ENCODE data around the gene SIT1.

The SIT1 gene

GRCh38 chr9:35688558-35689541 is 38.1 kb upstream of the SIT1 start (continued):
- TF ChIP-seq INSM2 (tag by site-specific recombination; IDR thresholded peaks at IDR 0.05) (peak; percentile 64), ZBTB26 (tag by site-specific recombination; optimal IDR thresholded peaks at IDR 0.05) (no peak), TRIM28 (IDR thresholded peaks at IDR 0.05; ENCODE audit: borderline replicate concordance, low read length) (no peak), PRDM1 (tag by site-specific recombination; IDR thresholded peaks at IDR 0.05) (no peak), GFI1B (tag by site-specific recombination; IDR thresholded peaks at IDR 0.05) (0 out of 2 replicates have a peak, but pooled peaks have one; percentile 29), MYNN (tag by site-specific recombination; IDR thresholded peaks at IDR 0.05; ENCODE audit: borderline replicate concordance) (no peak), OSR2 (tag by site-specific recombination; IDR thresholded peaks at IDR 0.05) (0 out of 2 replicates have a peak, but pooled peaks have one; percentile 10), SP2 (tag by site-specific recombination; IDR thresholded peaks at IDR 0.05) (0 out of 2 replicates have a peak, but pooled peaks have one; percentile 21)

- CTCF ChIA-PET, result interaction anchor here (0.6 to 2.4 kb wide), 7 partner anchors 8 to 42 kb away, joined by 3 to 23 read pairs (median 5); partner anchors contain the start of genes ARHGEF39 and CCDC107
- Histone ChIP-seq H3K27ac (ENCODE audit: extremely low read depth, low read depth, low read length) (no peak overlapping the region), H3K36me3 (ENCODE audit: control insufficient read depth in 2 of 2, insufficient read depth in 1 of 2, low read length in 2 of 2) (peaks cover 0 to 26% of the 10 kb centered on the region in 2 experiments; a peak in 1 of 3 replicates), H3K9me3 (ENCODE audit: control insufficient read depth, insufficient read depth, low read depth, low read length) (no peaks in the 10 kb centered on the region), H3K4me1 (ENCODE audit: control insufficient read depth, insufficient read depth, low read length) (peaks cover 3% of the 10 kb centered on the region; the same call in 1 of the 2 replicates), H3K4me3 (ENCODE audit: low read depth, low read length) (no peak overlapping the region)
- TF ChIP-seq ZNF514 (tag by site-specific recombination; IDR thresholded peaks at IDR 0.05), result no peak
- TF ChIP-seq ZNF16 (tag by site-specific recombination; IDR thresholded peaks at IDR 0.05; ENCODE audit: low read depth), result no peak
- no peak for TF ChIP-seq ZNF654 (tag by site-specific recombination; IDR thresholded peaks at IDR 0.05; ENCODE audit: low read depth)
- no peak for TF ChIP-seq HOXA7 (CRISPR knock-in tag; IDR thresholded peaks at IDR 0.05; ENCODE audit: borderline replicate concordance)
- no peak for TF ChIP-seq GLI4 (tag by site-specific recombination; IDR thresholded peaks at IDR 0.05)
- TF ChIP-seq ZNF600 (tag by site-specific recombination; IDR thresholded peaks at IDR 0.05), result no peak
- no peak for TF ChIP-seq ZNF549 (tag by site-specific recombination; IDR thresholded peaks at IDR 0.05)
- no peak for TF ChIP-seq ZNF114 (tag by site-specific recombination; IDR thresholded peaks at IDR 0.05)
- TF ChIP-seq ZNF629 (tag by site-specific recombination; IDR thresholded peaks at IDR 0.05), result no peak
- TF ChIP-seq FEZF1 (tag by site-specific recombination; IDR thresholded peaks at IDR 0.05), result no peak
- TF ChIP-seq ZNF704 (tag by site-specific recombination; IDR thresholded peaks at IDR 0.05), result no peak
- TF ChIP-seq ZSCAN23 (tag by site-specific recombination; IDR thresholded peaks at IDR 0.05), result no peak
- TF ChIP-seq MEIS1 (CRISPR knock-in tag; IDR thresholded peaks at IDR 0.05; ENCODE audit: borderline replicate concordance), result no peak
- no peak for TF ChIP-seq ZNF274 (IDR thresholded peaks at IDR 0.05; ENCODE audit: low read length)
- TF ChIP-seq ZNF274 (tag by site-specific recombination; IDR thresholded peaks at IDR 0.05; ENCODE audit: borderline replicate concordance), result no peak
- TF ChIP-seq ZBTB21 (tag by site-specific recombination; IDR thresholded peaks at IDR 0.05), result no peak
- POLR2A ChIA-PET, result interaction anchor here (0.8 to 2.3 kb wide), 7 partner anchors 9 to 43 kb away, joined by 3 to 7 read pairs (median 4); partner anchors contain the start of genes ARHGEF39, CCDC107 and RMRP
Observed at GRCh38 chr9:35687972-35688557, 37.3 kb upstream of the SIT1 start.
